GM12878 (cell line): ENCODE results near the gene AIFM1. TPM values are rescaled to one million over a fixed set of nuclear protein-coding genes. Genes with fewer than 3 reads are reported as not detected.

Source experiments
- CREM ChIP-seq: IDR thresholded peaks from 2 replicates; pipeline ENCODE4 v1.6.1; 2014; ENCODE audit warnings: antibody characterized with exemption, low read depth
- GATAD2B ChIP-seq: fragments of 450-650 bp; conservative IDR thresholded peaks from 2 replicates; pipeline ENCODE4 v1.6.1; 2017; ENCODE audit warnings: low read depth, mild to moderate bottlenecking, moderate library complexity
- HCFC1 ChIP-seq: fragments of 150-350 bp; IDR thresholded peaks from 2 replicates; pipeline ENCODE4 v1.6.1; 2014; ENCODE audit warnings: low read length
- HDGF ChIP-seq: fragments of 450-650 bp; IDR thresholded peaks from 2 replicates; pipeline ENCODE4 v1.6.1; 2016; ENCODE audit warnings: antibody characterized with exemption
- IRF3 ChIP-seq: fragments of 450-650 bp; IDR thresholded peaks from 2 replicates; pipeline ENCODE4 v1.6.1; 2014; ENCODE audit warnings: mild to moderate bottlenecking
- MTA3 ChIP-seq: IDR thresholded peaks from 2 replicates; pipeline ENCODE4 v1.6.1; 2012; ENCODE audit warnings: low read length, inconsistent platforms, borderline replicate concordance
- MYB ChIP-seq: fragments of 150-350 bp; IDR thresholded peaks from 2 replicates; pipeline ENCODE4 v1.6.1; 2014; ENCODE audit warnings: mild to moderate bottlenecking, low read depth, low read length, borderline replicate concordance
- MYC ChIP-seq: IDR thresholded peaks from 2 replicates; pipeline ENCODE4 v1.6.1; 2011; ENCODE audit warnings: mild to moderate bottlenecking, low read length, moderate library complexity, inconsistent platforms; ENCODE audit not compliant: insufficient read depth, insufficient replicate concordance, insufficient read length, severe bottlenecking
- NKRF ChIP-seq: fragments of 450-650 bp; conservative IDR thresholded peaks from 2 replicates; pipeline ENCODE4 v1.6.1; 2017; ENCODE audit warnings: mild to moderate bottlenecking, moderate library complexity
- PKNOX1 ChIP-seq: fragments of 450-650 bp; IDR thresholded peaks from 2 replicates; pipeline ENCODE4 v1.6.1; 2016; ENCODE audit warnings: mild to moderate bottlenecking
- RAD51 ChIP-seq: fragments of 450-650 bp; IDR thresholded peaks from 2 replicates; pipeline ENCODE4 v1.6.1; 2016; ENCODE audit warnings: moderate library complexity, mild to moderate bottlenecking, inconsistent platforms
- RELB ChIP-seq: fragments of 450-650 bp; IDR thresholded peaks from 2 replicates; pipeline ENCODE4 v1.6.1; 2017; ENCODE audit warnings: low read depth, mild to moderate bottlenecking, moderate library complexity
- RFX5 ChIP-seq: IDR thresholded peaks from 2 replicates; pipeline ENCODE4 v1.6.1; 2011; ENCODE audit warnings: low read depth, low read length, improper control_type of control experiment
- SPI1 ChIP-seq: IDR thresholded peaks from 2 replicates; pipeline ENCODE4 v1.6.1; 2011; ENCODE audit warnings: low read depth, mild to moderate bottlenecking, low read length, moderate library complexity, borderline replicate concordance; ENCODE audit not compliant: insufficient read depth
- ZBED1 ChIP-seq: IDR thresholded peaks from 2 replicates; pipeline ENCODE4 v1.6.1; 2016; ENCODE audit warnings: borderline replicate concordance
- ZBTB40 ChIP-seq: fragments of 450-650 bp; IDR thresholded peaks from 2 replicates; pipeline ENCODE4 v1.6.1; 2016; ENCODE audit warnings: mild to moderate bottlenecking, moderate library complexity, borderline replicate concordance
- ZNF24 ChIP-seq: fragments of 450-650 bp; IDR thresholded peaks from 2 replicates; pipeline ENCODE4 v1.6.1; 2017; ENCODE audit warnings: antibody characterized with exemption, mild to moderate bottlenecking
- polyA plus RNA-seq, 11 experiments: library from polyadenylated mRNA; depleted of rRNA in 4 of 11; unstranded in 6 of 11; stranded (reverse) in 5 of 11; fragments of >200 nt; fragmentation: Nextera tagmentation in 4 of 11; fragmentation: Illumina TruSeq in 1 of 11; extraction: Ambion mirVana in 4 of 11; extraction: Trizol in 1 of 11; gene quantifications; 1 replicate in 1 of 11; 2 replicates in 10 of 11; pipeline versions ENCODE4 v1.2.1 to v1.2.3, GENCODE V29; 2011 to 2016; ENCODE audit warnings: inconsistent platforms in 2 of 11, missing spikeins in 2 of 11, low read depth in 1 of 11
- total RNA-seq, 4 experiments: library from RNA; depleted of rRNA in 3 of 4; stranded (reverse); fragments of >200 nt in 3 of 4; fragmentation: Illumina TruSeq in 1 of 4; extraction: Trizol in 1 of 4; gene quantifications; 2 replicates each; pipeline versions ENCODE4 v1.2.1 to v1.2.3, GENCODE V29; 2013 to 2021

AIFM1 gene
- total and polyA plus RNA-seq, 10 of the 15 experiments (the other 5 are each of a cell fraction or from before 2014, with no cell fraction given) = 44.2 to 121 (median 80.0) TPM

GRCh38 chrX:130173190-130173895 lies 7.7 kb upstream of the AIFM1 start (continued):
- TF ChIP-seq MYB (no peak), IRF3 (no peak), SPI1 (peak; percentile 39; the same call in 1 of the 2 replicates), NKRF (no peak; the same call in 1 of the 2 replicates), RFX5 (no peak), RAD51 (no peak), ZBED1 (no peak), RELB (no peak; the same call in 1 of the 2 replicates), CREM (0 out of 2 replicates have a peak, but pooled peaks have one; percentile 32), GATAD2B (no peak), MTA3 (no peak), MYC (no peak), ZNF24 (no peak), HDGF (no peak), HCFC1 (no peak), PKNOX1 (peak; percentile 92), ZBTB40 (no peak)
